Fibroblast of lung (primary cell): ENCODE results near the gene NUP62. TPM values are rescaled to one million over a fixed set of nuclear protein-coding genes. Genes with fewer than 3 reads are reported as not detected.
A peak's percentile ranks its signal among the peaks of the same experiment; 100 is the strongest.

ENCODE experiments used
- DNase-seq, 2 donors: peaks; one replicate each; pipeline versions ENCODE4 v3.0.0 to v3.0.0-alpha.2; 2010; ENCODE audit warnings: low read depth in 2 of 2
- H2AFZ ChIP-seq: 2 replicates; pipeline ENCODE4 v1.5.1; 2012; ENCODE audit warnings: low read length, control low read depth, inconsistent platforms
- H3K27ac ChIP-seq: 2 replicates; pipeline ENCODE4 v1.5.1; 2011; ENCODE audit warnings: low read length, control low read depth; ENCODE audit not compliant: insufficient read depth
- H3K27me3 ChIP-seq: 2 replicates; pipeline ENCODE4 v1.5.1; 2011; ENCODE audit warnings: mild to moderate bottlenecking, low read length; ENCODE audit not compliant: control insufficient read depth, insufficient read depth
- H3K36me3 ChIP-seq: 2 replicates; pipeline ENCODE4 v1.5.1; 2011; ENCODE audit warnings: low read length; ENCODE audit not compliant: control insufficient read depth, insufficient read depth
- H3K4me1 ChIP-seq: 2 replicates; pipeline ENCODE4 v1.5.1; 2011; ENCODE audit warnings: low read length; ENCODE audit not compliant: control insufficient read depth, insufficient read depth; ENCODE audit errors: extremely low read depth
- H3K4me2 ChIP-seq: 2 replicates; pipeline ENCODE4 v1.5.1; 2011; ENCODE audit warnings: low read length, control low read depth; ENCODE audit not compliant: insufficient read depth; ENCODE audit errors: extremely low read depth
- H3K4me3 ChIP-seq, 4 experiments: fragments of 200-600 bp in 1 of 4; sonication (generic) in 1 of 4; replicated peaks in 1 of 4; 2 replicates each; pipeline ENCODE4 v1.5.1; 2011 to 2016; ENCODE audit warnings: low read length in 4 of 4, low read depth in 3 of 4, mild to moderate bottlenecking in 3 of 4, control low read depth in 2 of 4, inconsistent platforms in 1 of 4, mixed read lengths in 1 of 4; ENCODE audit not compliant: insufficient read depth in 1 of 4; ENCODE audit errors: control extremely low read depth in 1 of 4
- H3K79me2 ChIP-seq: 2 replicates; pipeline ENCODE4 v1.5.1; 2012; ENCODE audit warnings: mild to moderate bottlenecking, low read length, inconsistent platforms; ENCODE audit not compliant: control insufficient read depth, insufficient read depth
- H3K9ac ChIP-seq: 2 replicates; pipeline ENCODE4 v1.5.1; 2011; ENCODE audit warnings: mild to moderate bottlenecking, low read length, control low read depth; ENCODE audit not compliant: insufficient read depth
- H3K9me3 ChIP-seq: 2 replicates; pipeline ENCODE4 v1.5.1; 2012; ENCODE audit warnings: low read depth, low read length; ENCODE audit not compliant: control insufficient read depth, insufficient read depth
- H4K20me1 ChIP-seq: 2 replicates; pipeline ENCODE4 v1.5.1; 2011; ENCODE audit warnings: low read length; ENCODE audit not compliant: control insufficient read depth, insufficient read depth; ENCODE audit errors: extremely low read depth
- CTCF ChIP-seq, 2 donors: IDR thresholded peaks in 1 of 2; conservative IDR thresholded peaks in 1 of 2; 1 replicate in 1 of 2; 2 replicates in 1 of 2; pipeline ENCODE4 v1.5.1; 2011 to 2012; ENCODE audit warnings: low read length in 2 of 2, control low read depth in 1 of 2, inconsistent platforms in 1 of 2, low read depth in 1 of 2, mild to moderate bottlenecking in 1 of 2
- EZH2 ChIP-seq: IDR thresholded peaks from 2 replicates; pipeline ENCODE4 v1.5.1; 2012; ENCODE audit warnings: low read length, control low read depth, mild to moderate bottlenecking; ENCODE audit errors: missing control alignments
- polyA plus RNA-seq, 2 donors: library from polyadenylated mRNA; depleted of rRNA in 1 of 2; stranded (reverse) in 1 of 2; unstranded in 1 of 2; fragments of >200 nt; gene quantifications; 2 replicates each; pipeline ENCODE4 v1.2.1, GENCODE V29; 2011 to 2012; ENCODE audit warnings: missing spikeins in 1 of 2
- total RNA-seq: library from RNA; depleted of rRNA; stranded (reverse); fragments of >200 nt; gene quantifications from 2 replicates; pipeline ENCODE4 v1.2.1, GENCODE V29; 2014

The NUP62 gene
- total and polyA plus RNA-seq, 2 donors (not counting 1 experiment from before 2014, with no cell fraction given) = 8.9 to 20.8 TPM

GRCh38 chr19:49872245-49873128 lies 56.8 kb downstream of the NUP62 start:
- Histone ChIP-seq H3K27me3 (no peaks in the 10 kb centered on the region), H4K20me1 (no peaks in the 10 kb centered on the region), H3K4me3 (no peak overlapping the region), H3K4me1 (peaks cover 6% of the 10 kb centered on the region), H3K27ac (no peak overlapping the region), H3K4me2 (no peak overlapping the region), H3K9ac (no peak overlapping the region), H3K9me3 (no peaks in the 10 kb centered on the region), H2AFZ (no peak overlapping the region), H3K36me3 (peaks cover 2% of the 10 kb centered on the region), H3K79me2 (peaks cover 19% of the 10 kb centered on the region)
- TF ChIP-seq CTCF (conservative IDR thresholded peaks at IDR 0.05 in 1 of 2, IDR thresholded peaks at IDR 0.05 in 1 of 2; ENCODE audit: low read depth in 1 of 2, low read length in 2 of 2) (no peak), EZH2 (no peak)
- DNase-seq = no peak

- H3K9me3 ChIP-seq = no peaks in the 10 kb centered on the region
- TF ChIP-seq CTCF (conservative IDR thresholded peaks at IDR 0.05 in 1 of 2, IDR thresholded peaks at IDR 0.05 in 1 of 2; ENCODE audit: low read depth in 1 of 2, low read length in 2 of 2) = no peak
- no peak for TF ChIP-seq EZH2
- peaks cover 2% of the 10 kb centered on the region for H3K36me3 ChIP-seq
- no peak overlapping the region for H3K27ac ChIP-seq
- no peak overlapping the region for H3K9ac ChIP-seq
- no peaks in the 10 kb centered on the region for H3K27me3 ChIP-seq
- H3K4me2 ChIP-seq = no peak overlapping the region
- no peak overlapping the region for H2AFZ ChIP-seq
- DNase-seq = no peak
- no peak overlapping the region for H3K4me3 ChIP-seq
- H4K20me1 ChIP-seq = no peaks in the 10 kb centered on the region
- H3K4me1 ChIP-seq = peaks cover 8% of the 10 kb centered on the region
- peaks cover 23% of the 10 kb centered on the region for H3K79me2 ChIP-seq
Measured at GRCh38 chr19:49871349-49871985, 57.8 kb downstream of the NUP62 start.

GRCh38 chr19:49870309-49870901 lies 58.9 kb downstream of the NUP62 start:
- Histone ChIP-seq H3K4me1 (peaks cover 16% of the 10 kb centered on the region), H3K4me3 (peak overlapping the region; percentile 31 to 56 (median 38)), H3K27ac (peak overlapping the region; percentile 63), H3K27me3 (no peaks in the 10 kb centered on the region), H3K36me3 (peaks cover 2% of the 10 kb centered on the region), H3K79me2 (peaks cover 25% of the 10 kb centered on the region), H3K9ac (peak overlapping the region; percentile 49), H4K20me1 (no peaks in the 10 kb centered on the region), H3K4me2 (peak overlapping the region; percentile 79), H2AFZ (peak overlapping the region; percentile 10), H3K9me3 (no peaks in the 10 kb centered on the region)
- DNase-seq = no peak
- no peak for TF ChIP-seq EZH2
- no peak for TF ChIP-seq CTCF (conservative IDR thresholded peaks at IDR 0.05 in 1 of 2, IDR thresholded peaks at IDR 0.05 in 1 of 2; ENCODE audit: low read depth in 1 of 2, low read length in 2 of 2)
